Ovary (tissue), 3 donors: ENCODE data around the gene CCDC137.

Source experiments
- EP300 ChIP-seq: sonication (generic); formaldehyde crosslinking; IDR thresholded peaks from one replicate; pipeline ENCODE4 v1.6.1; 2017; ENCODE audit warnings: antibody characterized with exemption
- TF ChIP-seq, protein P1 (sequence below), 3 donors: fragments of 450-650 bp in 2 of 3; fragments of 200-600 bp in 1 of 3; IDR thresholded peaks; one replicate each; pipeline versions ENCODE4 v1.5.1 to v1.8.0; 2016 to 2022; ENCODE audit warnings: antibody characterized with exemption in 3 of 3, mild to moderate bottlenecking in 1 of 3
- donor health status: DM: no; HTN: no; CAD: no.

- TF ChIP-seq, protein P1, sequence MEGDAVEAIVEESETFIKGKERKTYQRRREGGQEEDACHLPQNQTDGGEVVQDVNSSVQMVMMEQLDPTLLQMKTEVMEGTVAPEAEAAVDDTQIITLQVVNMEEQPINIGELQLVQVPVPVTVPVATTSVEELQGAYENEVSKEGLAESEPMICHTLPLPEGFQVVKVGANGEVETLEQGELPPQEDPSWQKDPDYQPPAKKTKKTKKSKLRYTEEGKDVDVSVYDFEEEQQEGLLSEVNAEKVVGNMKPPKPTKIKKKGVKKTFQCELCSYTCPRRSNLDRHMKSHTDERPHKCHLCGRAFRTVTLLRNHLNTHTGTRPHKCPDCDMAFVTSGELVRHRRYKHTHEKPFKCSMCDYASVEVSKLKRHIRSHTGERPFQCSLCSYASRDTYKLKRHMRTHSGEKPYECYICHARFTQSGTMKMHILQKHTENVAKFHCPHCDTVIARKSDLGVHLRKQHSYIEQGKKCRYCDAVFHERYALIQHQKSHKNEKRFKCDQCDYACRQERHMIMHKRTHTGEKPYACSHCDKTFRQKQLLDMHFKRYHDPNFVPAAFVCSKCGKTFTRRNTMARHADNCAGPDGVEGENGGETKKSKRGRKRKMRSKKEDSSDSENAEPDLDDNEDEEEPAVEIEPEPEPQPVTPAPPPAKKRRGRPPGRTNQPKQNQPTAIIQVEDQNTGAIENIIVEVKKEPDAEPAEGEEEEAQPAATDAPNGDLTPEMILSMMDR (IDR thresholded peaks at IDR 0.05) = no peak
- TF ChIP-seq EP300 = no peak
Measured at GRCh38 chr17:81666342-81667191, at the start of gene CCDC137, which contains the start of gene OXLD1.
